ENCODE results near the gene HLA-DPA1. TPM values are rescaled to one million over a fixed set of nuclear protein-coding genes. Genes with fewer than 3 reads are reported as not detected.

Gene HLA-DPA1
- total RNA-seq, 1 donor: 0.18 TPM

DNA sequence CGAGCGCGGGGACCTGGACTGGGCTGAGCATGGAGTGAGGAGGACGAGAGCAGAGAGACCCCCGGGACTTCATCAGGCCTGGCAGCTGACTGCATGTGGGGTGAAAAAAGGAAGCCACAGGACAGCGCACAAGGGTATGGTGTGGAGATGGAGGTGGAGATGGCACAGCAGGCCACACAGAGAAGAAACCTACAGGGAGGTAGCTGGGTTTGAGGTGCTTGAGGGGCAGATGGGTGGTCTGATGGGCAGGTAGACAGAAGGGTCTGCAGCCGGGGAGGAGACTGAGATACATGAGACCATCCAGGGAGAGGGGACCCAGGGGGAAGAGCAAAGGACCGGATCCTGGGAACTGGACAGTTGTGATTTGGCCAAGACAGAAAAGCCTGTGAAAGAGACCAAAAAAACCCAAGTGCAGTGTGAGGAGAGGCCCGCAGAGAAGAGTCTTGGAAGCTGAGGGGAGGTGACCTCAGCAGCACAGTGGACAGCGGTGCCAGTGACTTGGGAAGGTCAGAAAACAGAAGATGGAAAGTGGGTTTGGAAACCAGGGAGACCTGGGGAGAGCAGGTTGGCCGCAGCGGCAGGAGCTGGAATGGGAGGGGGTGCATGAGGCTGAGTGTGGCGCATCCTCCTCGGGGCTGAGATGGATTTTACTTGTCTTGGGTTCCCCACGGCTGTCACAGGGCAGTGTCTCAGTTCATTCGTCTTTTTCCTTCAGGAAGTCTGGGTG lies 7.8 kb upstream of the HLA-DPA1 start:
- no peak for DNase-seq (ENCODE audit: low read depth)
- TF ChIP-seq, protein P1, sequence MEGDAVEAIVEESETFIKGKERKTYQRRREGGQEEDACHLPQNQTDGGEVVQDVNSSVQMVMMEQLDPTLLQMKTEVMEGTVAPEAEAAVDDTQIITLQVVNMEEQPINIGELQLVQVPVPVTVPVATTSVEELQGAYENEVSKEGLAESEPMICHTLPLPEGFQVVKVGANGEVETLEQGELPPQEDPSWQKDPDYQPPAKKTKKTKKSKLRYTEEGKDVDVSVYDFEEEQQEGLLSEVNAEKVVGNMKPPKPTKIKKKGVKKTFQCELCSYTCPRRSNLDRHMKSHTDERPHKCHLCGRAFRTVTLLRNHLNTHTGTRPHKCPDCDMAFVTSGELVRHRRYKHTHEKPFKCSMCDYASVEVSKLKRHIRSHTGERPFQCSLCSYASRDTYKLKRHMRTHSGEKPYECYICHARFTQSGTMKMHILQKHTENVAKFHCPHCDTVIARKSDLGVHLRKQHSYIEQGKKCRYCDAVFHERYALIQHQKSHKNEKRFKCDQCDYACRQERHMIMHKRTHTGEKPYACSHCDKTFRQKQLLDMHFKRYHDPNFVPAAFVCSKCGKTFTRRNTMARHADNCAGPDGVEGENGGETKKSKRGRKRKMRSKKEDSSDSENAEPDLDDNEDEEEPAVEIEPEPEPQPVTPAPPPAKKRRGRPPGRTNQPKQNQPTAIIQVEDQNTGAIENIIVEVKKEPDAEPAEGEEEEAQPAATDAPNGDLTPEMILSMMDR (IDR thresholded peaks at IDR 0.05; ENCODE audit: insufficient read depth, low read length): no peak

DNA sequence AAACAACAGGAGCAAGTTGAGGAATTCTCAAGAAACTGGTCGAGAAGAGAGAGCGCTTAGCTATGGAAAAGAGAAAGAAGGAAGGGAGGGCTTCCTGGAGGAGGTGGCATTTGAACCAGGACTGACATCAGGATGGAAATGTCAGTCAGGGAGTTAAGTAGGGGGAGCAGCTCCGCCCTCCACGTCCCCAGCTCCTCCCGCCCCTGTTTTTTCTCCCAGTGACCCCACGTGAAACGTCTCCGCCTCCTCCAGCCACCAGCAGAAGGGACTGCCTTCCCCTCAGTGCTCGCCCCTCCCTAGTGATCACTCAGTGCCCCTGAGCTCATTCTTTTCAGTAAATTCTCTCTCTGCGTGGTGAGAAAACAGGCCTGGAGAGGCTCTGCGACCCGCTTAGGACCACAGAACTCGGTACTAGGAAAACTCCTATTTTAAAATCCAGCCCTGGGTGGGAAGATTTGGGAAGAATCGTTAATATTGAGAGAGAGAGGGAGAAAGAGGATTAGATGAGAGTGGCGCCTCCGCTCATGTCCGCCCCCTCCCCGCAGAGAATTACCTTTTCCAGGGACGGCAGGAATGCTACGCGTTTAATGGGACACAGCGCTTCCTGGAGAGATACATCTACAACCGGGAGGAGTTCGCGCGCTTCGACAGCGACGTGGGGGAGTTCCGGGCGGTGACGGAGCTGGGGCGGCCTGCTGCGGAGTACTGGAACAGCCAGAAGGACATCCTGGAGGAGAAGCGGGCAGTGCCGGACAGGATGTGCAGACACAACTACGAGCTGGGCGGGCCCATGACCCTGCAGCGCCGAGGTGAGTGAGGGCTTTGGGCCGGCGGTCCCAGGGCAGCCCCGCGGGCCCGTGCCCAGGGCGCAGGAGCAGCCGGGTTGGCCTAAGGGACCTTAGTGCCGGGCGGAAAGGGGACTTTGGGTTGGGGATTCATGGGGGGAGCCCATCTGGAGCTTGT lies 7.0 kb upstream of the HLA-DPA1 start:
- peak; percentile 14 for DNase-seq (ENCODE audit: low read depth)
- H3K4me3 ChIP-seq (ENCODE audit: low read depth, low read length): peak overlapping the region; percentile 46
- TF ChIP-seq, protein P1 (IDR thresholded peaks at IDR 0.05; ENCODE audit: insufficient read depth, low read length): no peak

More for the DNA sequence above, 7.8 kb upstream of the HLA-DPA1 start:
- peak overlapping the region; percentile 46 for H3K4me3 ChIP-seq (ENCODE audit: low read depth, low read length)

DNA sequence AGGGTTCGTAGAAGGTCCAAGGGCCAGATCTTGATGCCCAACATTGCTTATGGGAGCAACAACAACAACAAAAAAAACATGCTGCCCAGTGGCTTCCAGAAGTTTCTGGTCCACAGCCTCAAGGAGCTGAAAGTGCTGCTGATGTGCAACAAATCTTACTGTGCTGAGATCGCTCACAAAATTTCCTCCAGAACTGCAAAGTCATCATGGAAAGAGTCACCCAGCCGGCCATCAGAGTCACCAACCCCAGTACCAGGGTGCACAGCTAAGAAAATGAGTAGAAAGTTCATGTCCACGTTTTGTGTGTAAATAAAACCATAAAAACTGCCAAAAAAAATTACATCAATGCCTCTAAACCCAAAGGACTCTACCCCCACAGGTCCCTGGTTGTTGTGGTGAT lies 6.1 kb upstream of the HLA-DPA1 start:
- TF ChIP-seq, protein P1 (IDR thresholded peaks at IDR 0.05; ENCODE audit: insufficient read depth, low read length): no peak
- DNase-seq (ENCODE audit: low read depth): no peak
- H3K4me3 ChIP-seq (ENCODE audit: low read depth, low read length): no peak overlapping the region

DNA sequence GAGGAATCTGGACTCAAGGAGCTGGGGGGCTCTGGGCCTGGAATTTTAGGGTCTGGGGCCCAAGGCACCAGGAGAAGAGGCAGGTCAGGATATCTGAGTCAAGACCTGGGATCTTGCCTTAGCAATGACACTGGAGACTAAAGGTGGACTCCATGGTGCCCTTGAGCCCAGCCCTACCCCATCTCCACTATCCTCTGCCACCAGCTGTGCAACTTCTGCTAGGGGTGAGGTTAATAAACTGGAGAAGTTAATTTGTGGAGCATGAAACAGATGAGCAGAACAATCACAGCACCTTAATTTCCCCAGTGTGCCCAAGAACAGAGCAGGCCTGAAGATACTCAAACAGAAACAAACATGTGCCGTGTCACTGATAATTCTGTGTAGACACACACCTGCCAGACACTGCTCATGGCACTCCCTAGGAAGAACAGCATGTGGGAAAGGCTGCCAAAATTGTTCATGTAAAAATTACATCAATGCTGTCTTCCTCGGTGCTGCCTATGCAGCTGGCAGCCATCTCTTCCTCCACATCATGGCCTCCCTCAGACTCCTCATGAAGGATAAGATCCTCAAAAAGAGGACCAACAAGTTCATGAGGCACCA lies 5.6 kb upstream of the HLA-DPA1 start:
- no peak for DNase-seq (ENCODE audit: low read depth)
- H3K4me3 ChIP-seq (ENCODE audit: low read depth, low read length): no peak overlapping the region
- TF ChIP-seq, protein P1 (IDR thresholded peaks at IDR 0.05; ENCODE audit: insufficient read depth, low read length): no peak

DNA sequence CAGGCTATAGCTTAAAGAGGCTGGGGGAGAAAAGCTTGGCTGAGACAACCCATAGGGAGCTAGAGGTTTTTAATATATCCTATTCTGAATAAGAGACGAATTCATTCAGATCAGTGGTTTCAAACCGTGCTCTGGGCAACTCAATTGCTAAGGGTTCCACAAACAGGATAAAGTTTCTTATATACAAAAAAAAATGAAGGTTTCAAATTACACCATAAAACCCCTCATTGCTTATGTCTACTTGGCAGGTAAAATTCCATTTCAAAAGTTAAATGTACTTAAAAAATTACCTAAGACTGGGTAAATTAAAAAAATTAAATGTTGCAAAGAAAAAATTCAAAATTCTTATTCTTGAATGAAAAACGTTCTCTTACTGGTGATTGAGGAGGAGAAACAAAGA lies 5.0 kb upstream of the HLA-DPA1 start:
- TF ChIP-seq, protein P1 (IDR thresholded peaks at IDR 0.05; ENCODE audit: insufficient read depth, low read length): no peak
- no peak for DNase-seq (ENCODE audit: low read depth)
- H3K4me3 ChIP-seq (ENCODE audit: low read depth, low read length): no peak overlapping the region

DNA sequence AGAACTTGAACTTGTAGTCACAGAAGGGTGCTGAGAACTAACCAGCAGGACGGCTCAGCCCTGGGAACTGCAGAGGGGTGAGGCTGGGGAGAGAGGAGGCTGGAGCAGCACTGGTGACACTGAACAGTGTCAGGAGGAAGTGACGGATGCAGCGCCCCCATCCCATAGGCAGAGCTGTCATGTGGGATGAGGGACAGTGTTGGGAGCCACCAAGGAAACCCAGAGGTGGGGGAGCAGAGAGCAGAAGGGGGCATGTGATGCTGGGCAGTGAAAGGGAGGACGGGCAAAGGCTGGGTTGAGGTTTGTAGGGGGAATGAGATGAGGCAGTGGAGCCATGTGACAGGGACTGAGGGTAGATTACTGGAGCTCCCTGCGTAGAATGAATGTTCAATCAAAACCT lies 4.5 kb upstream of the HLA-DPA1 start:
- no peak for DNase-seq (ENCODE audit: low read depth)
- no peak overlapping the region for H3K4me3 ChIP-seq (ENCODE audit: low read depth, low read length)
- TF ChIP-seq, protein P1 (IDR thresholded peaks at IDR 0.05; ENCODE audit: insufficient read depth, low read length): no peak

Measured in fibroblast of the aortic adventitia (primary cell).